ENCODE measurements around the gene TGFB2. TPM values are rescaled to one million over a fixed set of nuclear protein-coding genes. Genes with fewer than 3 reads are reported as not detected.

The TGFB2 gene
- total RNA-seq, 1 experiment from 2014 or later = 3.2 TPM

GRCh38 chr1:218421531-218421930 lies 76.4 kb downstream of the TGFB2 start:
- DNase-seq (ENCODE audit: low read depth) = peak; percentile 50

GRCh38 chr1:218424502-218424901 lies 79.4 kb downstream of the TGFB2 start:
- no peak for DNase-seq (ENCODE audit: low read depth)

- DNase-seq (ENCODE audit: low read depth) = peak; percentile 51
These were observed 80.7 kb downstream of the TGFB2 start for GRCh38 chr1:218425647-218426342.

GRCh38 chr1:218426343-218426657 lies 81.2 kb downstream of the TGFB2 start:
- DNase-seq (ENCODE audit: low read depth) = peak; percentile 56

GRCh38 chr1:218429301-218429700 lies 84.2 kb downstream of the TGFB2 start:
- DNase-seq (ENCODE audit: low read depth) = no peak

GRCh38 chr1:218430346-218430745 lies 85.2 kb downstream of the TGFB2 start:
- DNase-seq (ENCODE audit: low read depth) = no peak

GRCh38 chr1:218430822-218431221 lies 85.7 kb downstream of the TGFB2 start:
- no peak for DNase-seq (ENCODE audit: low read depth)

GRCh38 chr1:218431476-218431875 lies 86.3 kb downstream of the TGFB2 start:
- DNase-seq (ENCODE audit: low read depth) = no peak

- DNase-seq (ENCODE audit: low read depth) = no peak
These were observed 88.6 kb downstream of the TGFB2 start for GRCh38 chr1:218433744-218434143.

- no peak for DNase-seq (ENCODE audit: low read depth)
These were observed 90.4 kb downstream of the TGFB2 start for GRCh38 chr1:218435528-218435927.

- DNase-seq (ENCODE audit: low read depth) = no peak
These were observed 91.2 kb downstream of the TGFB2 start for GRCh38 chr1:218436346-218436745.

- no peak for DNase-seq (ENCODE audit: low read depth)
These were observed 91.9 kb downstream of the TGFB2 start for GRCh38 chr1:218436997-218437396.

- no peak for DNase-seq (ENCODE audit: low read depth)
These were observed 94.6 kb downstream of the TGFB2 start for GRCh38 chr1:218439541-218440295.

- DNase-seq (ENCODE audit: low read depth) = no peak
These were observed 98.1 kb downstream of the TGFB2 start for GRCh38 chr1:218443255-218443654.

- no peak for DNase-seq (ENCODE audit: low read depth)
These were observed 99.0 kb downstream of the TGFB2 start for GRCh38 chr1:218444173-218444572.

GRCh38 chr1:218444588-218444987 lies 99.5 kb downstream of the TGFB2 start:
- DNase-seq (ENCODE audit: low read depth) = no peak

GRCh38 chr1:218447010-218447689 lies 102.0 kb downstream of the TGFB2 start:
- DNase-seq (ENCODE audit: low read depth) = no peak

- DNase-seq (ENCODE audit: low read depth) = no peak
These were observed 106.3 kb downstream of the TGFB2 start for GRCh38 chr1:218451415-218451814.

GRCh38 chr1:218454700-218455282 lies 109.7 kb downstream of the TGFB2 start:
- DNase-seq (ENCODE audit: low read depth) = no peak

GRCh38 chr1:218456444-218456843 lies 111.3 kb downstream of the TGFB2 start:
- no peak for DNase-seq (ENCODE audit: low read depth)

- no peak for DNase-seq (ENCODE audit: low read depth)
These were observed 114.3 kb downstream of the TGFB2 start for GRCh38 chr1:218459450-218459849.

All from HT1080 (cell line).